Measurements from ENCODE around the gene TRIM72. TPM values are rescaled to one million over a fixed set of nuclear protein-coding genes. Genes with fewer than 3 reads are reported as not detected.

Gene TRIM72
- total RNA-seq, 1 donor from 2014 or later: 0.07 TPM

DNA sequence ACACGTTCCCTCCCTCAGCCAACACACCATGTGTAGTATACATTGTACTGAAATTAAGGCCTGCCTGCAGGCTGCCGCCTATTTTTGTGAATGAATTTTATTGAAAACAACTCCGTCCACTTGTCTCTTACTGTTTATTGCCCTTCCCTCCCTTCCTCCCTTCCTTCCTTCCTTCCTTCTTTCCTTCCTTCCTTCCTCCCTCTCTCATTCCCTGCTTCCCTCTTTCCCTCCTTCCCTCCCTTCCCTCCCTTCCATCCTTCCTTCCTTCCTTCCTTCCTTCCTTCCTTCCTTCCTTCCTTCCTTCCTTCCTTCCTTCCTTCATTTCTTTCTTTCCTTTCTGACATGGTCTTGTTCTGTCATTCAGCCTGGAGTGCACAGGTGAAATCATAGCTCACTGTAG is 48.2 kb downstream of the TRIM72 start:
- no peak for DNase-seq (ENCODE audit: low spot score)
- Mint-ChIP-seq H3K36me3 (no peaks in the 10 kb centered on the region), H3K9me3 (no peaks in the 10 kb centered on the region), H3K27me3 (ENCODE audit: insufficient read depth, low read depth) (peaks cover 2% of the 10 kb centered on the region), H3K27ac (no peak overlapping the region), H3K4me3 (no peak overlapping the region), H3K4me1 (no peaks in the 10 kb centered on the region)
- Histone ChIP-seq H3K79me2 (ENCODE audit: low read depth) (no peaks in the 10 kb centered on the region), H3K9ac (no peak overlapping the region), H3K9me3 (ENCODE audit: low read depth) (no peaks in the 10 kb centered on the region), H3K4me1 (no peaks in the 10 kb centered on the region), H4K20me1 (ENCODE audit: low read depth) (no peaks in the 10 kb centered on the region), H3K4me3 (no peak overlapping the region), H3K27ac (no peak overlapping the region), H2AFZ (replicated peaks) (no peak overlapping the region), H3K27me3 (no peaks in the 10 kb centered on the region), H3K4me2 (no peak overlapping the region), H3K36me3 (no peaks in the 10 kb centered on the region), H3F3A (ENCODE audit: low read depth) (no peaks in the 10 kb centered on the region)
- TF ChIP-seq EZH2phosphoT487 (IDR thresholded peaks at IDR 0.05) (no peak), EZH2 (IDR thresholded peaks at IDR 0.05) (no peak)
- TF ChIP-seq, protein P1, sequence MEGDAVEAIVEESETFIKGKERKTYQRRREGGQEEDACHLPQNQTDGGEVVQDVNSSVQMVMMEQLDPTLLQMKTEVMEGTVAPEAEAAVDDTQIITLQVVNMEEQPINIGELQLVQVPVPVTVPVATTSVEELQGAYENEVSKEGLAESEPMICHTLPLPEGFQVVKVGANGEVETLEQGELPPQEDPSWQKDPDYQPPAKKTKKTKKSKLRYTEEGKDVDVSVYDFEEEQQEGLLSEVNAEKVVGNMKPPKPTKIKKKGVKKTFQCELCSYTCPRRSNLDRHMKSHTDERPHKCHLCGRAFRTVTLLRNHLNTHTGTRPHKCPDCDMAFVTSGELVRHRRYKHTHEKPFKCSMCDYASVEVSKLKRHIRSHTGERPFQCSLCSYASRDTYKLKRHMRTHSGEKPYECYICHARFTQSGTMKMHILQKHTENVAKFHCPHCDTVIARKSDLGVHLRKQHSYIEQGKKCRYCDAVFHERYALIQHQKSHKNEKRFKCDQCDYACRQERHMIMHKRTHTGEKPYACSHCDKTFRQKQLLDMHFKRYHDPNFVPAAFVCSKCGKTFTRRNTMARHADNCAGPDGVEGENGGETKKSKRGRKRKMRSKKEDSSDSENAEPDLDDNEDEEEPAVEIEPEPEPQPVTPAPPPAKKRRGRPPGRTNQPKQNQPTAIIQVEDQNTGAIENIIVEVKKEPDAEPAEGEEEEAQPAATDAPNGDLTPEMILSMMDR (IDR thresholded peaks at IDR 0.05): no peak

GRCh38 chr16:31265329-31266245 is 51.7 kb downstream of the TRIM72 start:
- Histone ChIP-seq H3K9ac (no peak overlapping the region), H3K27ac (no peak overlapping the region), H3K79me2 (ENCODE audit: low read depth) (no peaks in the 10 kb centered on the region), H3K4me3 (no peak overlapping the region), H4K20me1 (ENCODE audit: low read depth) (no peaks in the 10 kb centered on the region), H3K4me1 (no peaks in the 10 kb centered on the region), H3K4me2 (no peak overlapping the region), H3K27me3 (no peaks in the 10 kb centered on the region), H3K9me3 (ENCODE audit: low read depth) (no peaks in the 10 kb centered on the region), H2AFZ (replicated peaks) (no peak overlapping the region), H3F3A (ENCODE audit: low read depth) (no peaks in the 10 kb centered on the region), H3K36me3 (no peaks in the 10 kb centered on the region)
- H3K27me3 Mint-ChIP-seq (ENCODE audit: insufficient read depth, low read depth): peaks cover 2% of the 10 kb centered on the region
- H3K4me1 Mint-ChIP-seq: no peaks in the 10 kb centered on the region
- no peaks in the 10 kb centered on the region for H3K9me3 Mint-ChIP-seq
- H3K27ac Mint-ChIP-seq: no peak overlapping the region
- H3K4me3 Mint-ChIP-seq: no peak overlapping the region
- TF ChIP-seq EZH2 (IDR thresholded peaks at IDR 0.05) (no peak), EZH2phosphoT487 (IDR thresholded peaks at IDR 0.05) (no peak)
- TF ChIP-seq, protein P1 (IDR thresholded peaks at IDR 0.05): no peak
- no peak for DNase-seq (ENCODE audit: low spot score)
- no peaks in the 10 kb centered on the region for H3K36me3 Mint-ChIP-seq

- no peak overlapping the region for H2AFZ ChIP-seq (replicated peaks)
- H3K9me3 Mint-ChIP-seq: no peaks in the 10 kb centered on the region
- no peaks in the 10 kb centered on the region for H3K36me3 Mint-ChIP-seq
- H3K9ac ChIP-seq: no peak overlapping the region
- TF ChIP-seq EZH2phosphoT487 (IDR thresholded peaks at IDR 0.05) (no peak), EZH2 (IDR thresholded peaks at IDR 0.05) (no peak)
- TF ChIP-seq, protein P1 (IDR thresholded peaks at IDR 0.05): no peak
- H3K4me1 Mint-ChIP-seq: no peaks in the 10 kb centered on the region
- H3K4me3 ChIP-seq: no peak overlapping the region
- H3F3A ChIP-seq (ENCODE audit: low read depth): no peaks in the 10 kb centered on the region
- peaks cover 2% of the 10 kb centered on the region for H3K27me3 Mint-ChIP-seq (ENCODE audit: insufficient read depth, low read depth)
- H3K4me3 Mint-ChIP-seq: no peak overlapping the region
- H3K36me3 ChIP-seq: no peaks in the 10 kb centered on the region
- H3K4me2 ChIP-seq: no peak overlapping the region
- H3K27me3 ChIP-seq: no peaks in the 10 kb centered on the region
- H4K20me1 ChIP-seq (ENCODE audit: low read depth): no peaks in the 10 kb centered on the region
- H3K9me3 ChIP-seq (ENCODE audit: low read depth): no peaks in the 10 kb centered on the region
- no peak overlapping the region for H3K27ac ChIP-seq
- H3K4me1 ChIP-seq: no peaks in the 10 kb centered on the region
- no peak for DNase-seq (ENCODE audit: low spot score)
- no peak overlapping the region for H3K27ac Mint-ChIP-seq
- no peaks in the 10 kb centered on the region for H3K79me2 ChIP-seq (ENCODE audit: low read depth)
These were observed 53.6 kb downstream of the TRIM72 start for GRCh38 chr16:31267332-31268032.
